Lower leg skin (tissue), 4 donors: ENCODE results near the gene PCDHGB6. TPM values are rescaled to one million over a fixed set of nuclear protein-coding genes. Genes with fewer than 3 reads are reported as not detected.

Experiments
- DNase-seq, 2 donors: peaks; one replicate each; pipeline ENCODE4 v3.0.0-alpha.2; 2019; ENCODE audit warnings: low spot score in 2 of 2
- H3K4me3 ChIP-seq: fragments of 200-600 bp; sonication (generic); 2 replicates; pipeline ENCODE4 v1.5.1; 2017; ENCODE audit warnings: mild to moderate bottlenecking, low read depth; ENCODE audit not compliant: poor library complexity, severe bottlenecking
- CTCF ChIP-seq, 3 donors: fragments of 450-650 bp; IDR thresholded peaks; one replicate each; pipeline ENCODE4 v1.5.1; 2016; ENCODE audit warnings: antibody characterized with exemption in 3 of 3, mild to moderate bottlenecking in 3 of 3, moderate library complexity in 2 of 3
- POLR2A ChIP-seq, 2 donors: fragments of 450-650 bp; IDR thresholded peaks; one replicate each; pipeline ENCODE4 v1.6.1; 2016 to 2017; ENCODE audit warnings: antibody characterized with exemption in 2 of 2, mild to moderate bottlenecking in 1 of 2, moderate library complexity in 1 of 2
- WGBS, 2 donors: methylation state at CpG; one replicate each; pipeline ENCODE4 v1.1.5; 2018; 5-methylcytosine and 5-hydroxymethylcytosine counted together
- intact Hi-C: fragments of 100-400 bp; cut with DNase I; formaldehyde crosslinking; loops from one replicate; pipeline ENCODE4 v1.15.0; 2023; ENCODE audit warnings: low total_unique reads
- total RNA-seq, 4 donors: library from RNA; depleted of rRNA; stranded (reverse); fragments of >200 nt; gene quantifications; one replicate each; pipeline ENCODE4 v1.1.0, GENCODE V29; 2016

Gene PCDHGB6
- total RNA-seq, 4 donors from 2014 or later, result 4.4 to 7.4 (median 6.6) TPM

- 31 to 33% methylated on average over 23 to 41 of the region's 61 CpGs for WGBS, 2 donors
- TF ChIP-seq POLR2A (IDR thresholded peaks at IDR 0.05) (no peak), CTCF (IDR thresholded peaks at IDR 0.05) (no peak)
- no peak overlapping the region for H3K4me3 ChIP-seq
- DNase-seq, result no peak
- intact Hi-C loops, result no loop called here
Measured at GRCh38 chr5:141399555-141400258, 8.1 kb upstream of the PCDHGB6 start.

- H3K4me3 ChIP-seq, result no peak within 1 kb of the TSS
- TF ChIP-seq POLR2A (IDR thresholded peaks at IDR 0.05), result no peak
- TF ChIP-seq CTCF (IDR thresholded peaks at IDR 0.05), result no peak
- intact Hi-C loops, result no loop called here
- WGBS, 2 donors, result 14 to 20% methylated on average over 26 to 27 of the region's 27 CpGs
- DNase-seq, result no peak
Measured at GRCh38 chr5:141402553-141403243, 5.1 kb upstream of the PCDHGB6 start, which contains the start of gene PCDHGA9. Gene PCDHGA9 (plus strand): TSS chr5:141402778. CDS start chr5:141402953, 175 bp downstream.

GRCh38 chr5:141403387-141403786, 4.4 kb upstream of the PCDHGB6 start:
- no peak overlapping the region for H3K4me3 ChIP-seq
- intact Hi-C loops, result no loop called here
- no peak for TF ChIP-seq POLR2A (IDR thresholded peaks at IDR 0.05)
- no peak for TF ChIP-seq CTCF (IDR thresholded peaks at IDR 0.05)
- WGBS, 2 donors, result 32 to 35% methylated on average over 22 of the region's 22 CpGs
- DNase-seq, result no peak

- no peak for DNase-seq
- TF ChIP-seq CTCF (IDR thresholded peaks at IDR 0.05), result no peak
- TF ChIP-seq POLR2A (IDR thresholded peaks at IDR 0.05), result no peak
- 24 to 28% methylated on average over 28 to 38 of the region's 64 CpGs for WGBS, 2 donors
- intact Hi-C loops, result loop anchor here (10.0 kb wide), 1 partner anchor 145 kb away; no protein-coding TSS in a partner anchor
- H3K4me3 ChIP-seq, result no peak overlapping the region
Measured at GRCh38 chr5:141409598-141410306, 1.9 kb downstream of the PCDHGB6 start.

GRCh38 chr5:141411575-141411974, 3.8 kb downstream of the PCDHGB6 start:
- DNase-seq, result no peak
- intact Hi-C loops, result loop anchor here (10.0 kb wide), 1 partner anchor 143 kb away; no protein-coding TSS in a partner anchor
- WGBS, 2 donors, result 67 to 69% methylated on average over 3 of the region's 3 CpGs
- H3K4me3 ChIP-seq, result no peak overlapping the region
- TF ChIP-seq CTCF (IDR thresholded peaks at IDR 0.05), result no peak
- no peak for TF ChIP-seq POLR2A (IDR thresholded peaks at IDR 0.05)
